Glomerular endothelial cell (primary cell): ENCODE data around the gene TIAM2. TPM values are rescaled to one million over a fixed set of nuclear protein-coding genes. Genes with fewer than 3 reads are reported as not detected.
"Not testable (repeated sequence)": the region's sequence is repeated elsewhere in the genome, so short reads cannot be mapped to it uniquely, and the experiment has no call there.

ENCODE experiments used
- DNase-seq: peaks from one replicate; pipeline ENCODE4 v3.0.0-alpha.2; 2011; ENCODE audit warnings: low read depth, low spot score; ENCODE audit errors: extremely low read depth
- total RNA-seq: library from RNA; depleted of rRNA; stranded (reverse); fragments of >200 nt; gene quantifications from 2 replicates; pipeline ENCODE4 v1.2.3, GENCODE V29; 2015

Gene TIAM2
- total RNA-seq, 1 donor from 2014 or later = 10.4 TPM

DNA sequence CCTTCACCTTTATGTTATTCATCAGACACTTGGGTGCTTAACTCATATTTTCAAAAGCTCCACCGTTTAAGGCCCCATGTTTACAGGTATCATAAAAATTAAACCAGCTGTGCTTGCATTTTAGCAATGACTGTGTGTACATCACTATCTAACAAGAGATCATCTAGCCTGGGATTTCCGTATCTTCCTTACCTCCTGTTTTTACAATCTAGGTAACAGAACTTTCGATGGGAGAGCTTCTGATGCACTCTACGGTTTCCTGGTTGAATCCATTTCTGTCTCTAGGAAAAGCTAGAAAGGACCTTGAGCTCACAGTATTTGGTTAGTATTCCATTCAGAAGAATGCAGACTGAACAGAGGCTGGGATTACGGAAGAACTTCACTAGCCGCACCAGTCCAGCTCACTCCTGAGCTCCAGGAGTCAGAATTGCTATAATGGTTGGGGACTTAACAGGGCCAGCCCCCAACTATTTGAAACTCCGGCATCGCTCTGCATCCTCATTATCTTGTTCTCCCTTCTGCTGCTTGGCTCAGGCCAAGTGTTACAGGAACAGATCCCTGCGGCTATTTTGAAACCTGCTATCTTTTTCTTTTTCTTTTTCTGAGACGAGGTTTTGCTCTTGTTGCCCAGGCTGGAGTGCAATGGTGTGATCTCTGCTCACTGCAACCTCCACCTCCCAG lies 255.7 kb downstream of the TIAM2 start:
- no peak for DNase-seq

GRCh38 chr6:155252581-155252980 lies 257.5 kb downstream of the TIAM2 start:
- no peak for DNase-seq

GRCh38 chr6:155253337-155253736 lies 258.2 kb downstream of the TIAM2 start:
- DNase-seq = no peak

DNA sequence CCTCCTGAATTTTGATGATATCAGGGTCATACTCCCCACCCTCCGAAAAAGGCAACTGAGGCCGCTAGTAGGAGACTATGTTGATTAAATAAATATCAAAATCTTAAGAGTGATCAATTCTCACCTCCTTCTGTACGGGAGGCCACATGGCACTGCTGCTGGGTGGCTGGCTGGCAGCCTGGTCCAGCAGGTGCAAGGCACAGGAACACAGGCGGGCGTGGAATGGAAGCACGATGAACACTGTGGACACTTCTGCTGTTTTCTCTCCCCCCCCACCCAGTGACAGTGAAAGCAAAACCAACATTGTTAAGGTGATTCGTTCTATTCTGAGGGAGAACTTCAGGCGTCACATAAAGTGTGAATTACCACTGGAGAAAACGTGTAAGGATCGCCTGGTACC lies 259.0 kb downstream of the TIAM2 start:
- DNase-seq = no peak

DNA sequence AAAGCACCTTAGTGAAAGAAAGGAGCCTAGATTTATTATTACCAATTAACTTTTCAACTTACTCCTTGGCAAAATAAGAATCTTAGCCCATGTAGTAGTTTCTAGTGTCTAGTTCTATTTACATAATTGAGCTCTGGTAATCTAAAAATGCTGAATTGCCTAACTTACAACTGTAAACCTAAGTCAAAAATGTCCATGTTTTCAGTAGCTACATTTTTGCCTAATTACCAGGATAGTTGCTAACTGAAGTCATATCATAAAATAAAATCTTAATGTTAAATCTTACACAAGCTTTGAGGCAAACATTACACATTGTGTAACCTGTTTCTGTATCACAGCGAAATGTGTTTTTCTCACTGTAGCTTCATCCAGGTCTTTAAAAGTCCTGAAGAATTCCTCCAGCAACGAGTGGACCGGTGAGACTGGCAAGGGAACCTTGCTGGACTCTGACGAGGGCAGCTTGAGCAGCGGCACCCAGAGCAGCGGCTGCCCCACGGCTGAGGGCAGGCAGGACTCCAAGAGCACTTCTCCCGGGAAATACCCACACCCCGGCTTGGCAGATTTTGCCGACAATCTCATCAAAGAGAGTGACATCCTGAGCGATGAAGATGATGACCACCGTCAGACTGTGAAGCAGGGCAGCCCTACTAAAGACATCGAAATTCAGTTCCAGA lies 261.1 kb downstream of the TIAM2 start:
- no peak for DNase-seq

- DNase-seq = no peak
These were observed 262.7 kb downstream of the TIAM2 start for GRCh38 chr6:155257796-155258195.

DNA sequence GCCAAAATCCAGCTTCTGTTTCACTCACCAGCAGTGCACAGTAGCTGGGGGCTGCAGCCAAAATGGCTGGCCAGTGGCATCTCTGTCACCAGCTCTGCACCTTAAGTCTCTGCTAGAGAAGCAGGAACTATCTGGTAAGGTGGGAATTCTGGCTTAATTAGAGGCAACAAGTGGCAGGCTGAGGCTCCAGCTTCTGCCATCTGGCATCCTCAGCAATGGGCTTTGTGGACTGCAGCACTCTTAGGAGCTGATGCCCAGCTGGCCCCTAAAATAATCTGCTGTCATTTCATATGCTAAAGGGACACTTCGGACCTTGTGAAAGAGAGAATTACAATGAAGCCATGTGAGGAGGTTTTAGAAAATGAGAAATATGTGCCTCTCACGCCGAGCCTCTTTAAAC lies 264.1 kb downstream of the TIAM2 start:
- DNase-seq = no peak

- DNase-seq = no peak
These were observed 264.8 kb downstream of the TIAM2 start for GRCh38 chr6:155259897-155260296.

GRCh38 chr6:155260686-155261085 lies 265.6 kb downstream of the TIAM2 start:
- DNase-seq = no peak

DNA sequence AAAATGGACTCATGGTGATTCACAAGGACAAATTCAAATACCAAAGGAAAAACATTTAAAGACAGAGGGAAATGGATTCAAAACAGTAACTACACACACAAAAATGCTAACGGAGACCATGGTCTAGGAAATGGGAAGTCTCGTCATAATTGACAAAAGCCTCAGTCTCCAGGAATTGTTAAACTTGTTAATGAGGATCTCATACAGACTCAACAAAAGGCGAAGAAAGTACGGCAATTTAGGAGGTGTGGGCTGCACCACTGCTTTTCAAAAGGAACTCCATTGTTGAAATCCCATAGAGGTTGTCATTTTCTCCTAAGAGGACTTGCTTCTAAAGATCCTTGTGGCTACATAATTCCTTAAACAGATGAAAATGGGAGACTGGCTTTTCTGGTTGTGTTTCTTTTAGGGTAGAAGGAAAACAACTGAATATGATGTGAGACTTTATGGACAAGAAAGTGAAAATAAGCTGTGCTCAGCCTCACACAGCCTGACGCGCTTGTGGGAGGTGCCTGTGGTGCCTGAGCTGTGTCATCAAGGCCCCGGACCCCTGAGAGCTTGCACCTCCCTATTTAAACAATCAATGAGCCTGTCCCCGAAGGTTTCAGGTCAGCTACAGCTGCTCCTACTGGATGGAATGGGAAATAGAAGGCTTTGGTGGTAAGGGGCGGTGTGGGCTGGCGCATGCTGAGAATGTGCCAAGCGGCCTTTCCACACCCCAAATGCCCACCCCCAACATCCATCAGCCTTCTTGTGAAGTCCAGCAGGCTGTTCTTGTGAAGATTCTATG lies 266.2 kb downstream of the TIAM2 start:
- no peak for DNase-seq

DNA sequence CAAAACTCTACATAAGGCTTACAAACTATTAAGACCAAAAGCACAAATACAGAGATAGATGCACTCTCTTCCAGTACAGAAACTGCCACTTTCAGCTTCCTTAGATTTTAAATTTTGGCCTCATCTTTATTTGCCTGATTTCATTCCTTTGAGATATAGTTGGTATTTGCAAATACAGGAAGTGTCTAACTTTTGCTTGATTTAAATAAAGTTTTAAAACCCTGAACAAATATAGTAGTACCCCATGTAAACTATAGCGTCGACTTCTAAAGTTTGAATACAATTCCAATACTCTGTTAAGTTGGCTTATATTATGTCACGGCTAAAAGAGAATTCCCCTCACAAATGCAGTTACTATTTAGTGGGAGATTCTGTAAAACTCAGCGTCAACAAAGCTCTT lies 267.5 kb downstream of the TIAM2 start:
- DNase-seq = no peak

GRCh38 chr6:155263373-155264063 lies 268.4 kb downstream of the TIAM2 start, which contains the start of gene CLDN20:
TSS of gene CLDN20 (plus strand) at chr6:155264013. CDS start at chr6:155275720, 11,707 bp downstream.
- DNase-seq = no peak

DNA sequence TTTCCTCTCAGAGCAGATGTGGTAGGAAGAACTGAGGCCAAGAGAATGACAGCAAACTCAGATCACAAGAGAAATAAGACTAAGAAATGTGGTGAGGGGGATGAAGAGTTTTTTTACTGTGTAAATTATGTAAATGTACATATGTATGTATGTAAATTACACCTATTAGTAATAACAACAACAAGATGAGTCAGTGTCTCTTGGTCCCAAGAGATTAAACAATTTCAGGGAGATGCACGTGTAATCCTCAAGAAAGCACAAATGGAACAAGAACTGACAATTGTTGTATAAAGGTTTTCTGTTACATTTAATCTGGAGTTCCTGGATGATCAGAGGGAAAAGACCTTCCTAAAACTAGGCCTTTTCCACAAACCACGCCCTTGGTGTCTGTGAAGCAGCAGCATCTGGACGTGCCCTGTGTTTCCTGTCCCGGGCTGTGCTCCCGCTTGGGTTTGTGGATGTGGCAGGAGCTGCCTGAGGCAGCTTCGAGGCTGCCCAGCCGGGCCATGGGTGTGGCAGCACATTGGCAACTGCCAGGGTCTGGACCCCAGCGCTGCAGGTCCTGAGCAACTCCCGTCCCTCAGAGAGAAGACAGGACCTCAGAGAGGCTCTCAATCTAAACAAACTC lies 269.7 kb downstream of the TIAM2 start:
- no peak for DNase-seq

- no peak for DNase-seq
These were observed 270.9 kb downstream of the TIAM2 start for GRCh38 chr6:155265843-155266535.

- no peak for DNase-seq
These were observed 272.3 kb downstream of the TIAM2 start for GRCh38 chr6:155267411-155267810.

- DNase-seq = not testable (repeated sequence)
These were observed 273.2 kb downstream of the TIAM2 start for GRCh38 chr6:155268088-155268867.

GRCh38 chr6:155269765-155270164 lies 274.6 kb downstream of the TIAM2 start:
- no peak for DNase-seq

DNA sequence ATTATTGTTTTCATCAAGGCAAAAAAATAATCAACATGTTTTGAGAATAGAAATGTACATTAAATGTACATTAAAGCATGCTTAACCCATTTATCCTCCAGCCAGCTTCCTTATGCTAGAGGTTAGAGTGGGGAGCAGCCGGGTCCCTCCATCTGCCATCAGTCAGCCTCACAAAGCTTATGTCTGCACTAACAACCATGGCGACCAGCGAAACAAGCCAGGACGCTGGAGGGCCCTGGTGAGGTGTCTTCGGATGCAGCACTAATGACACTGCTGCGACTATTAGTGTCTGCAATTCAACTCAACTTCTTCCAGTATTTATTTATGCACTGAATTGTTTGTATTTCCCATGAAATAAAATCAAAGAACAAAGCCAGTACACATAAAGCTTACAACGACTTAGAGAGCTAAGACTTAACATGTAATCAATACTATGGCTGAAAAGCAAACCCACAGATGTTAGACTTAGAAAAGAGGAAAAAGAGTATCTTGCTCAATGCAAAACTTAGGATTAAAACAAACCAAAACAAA lies 275.5 kb downstream of the TIAM2 start:
- DNase-seq = no peak

GRCh38 chr6:155271145-155271544 lies 276.0 kb downstream of the TIAM2 start:
- no peak for DNase-seq
